ENCODE measurements around the gene PROC. TPM values are rescaled to one million over a fixed set of nuclear protein-coding genes. Genes with fewer than 3 reads are reported as not detected.

PROC gene
- total and polyA plus RNA-seq, 2 of the 4 experiments (the other 2 are of a cell fraction), result 0.07 TPM; not detected in 1

DNA sequence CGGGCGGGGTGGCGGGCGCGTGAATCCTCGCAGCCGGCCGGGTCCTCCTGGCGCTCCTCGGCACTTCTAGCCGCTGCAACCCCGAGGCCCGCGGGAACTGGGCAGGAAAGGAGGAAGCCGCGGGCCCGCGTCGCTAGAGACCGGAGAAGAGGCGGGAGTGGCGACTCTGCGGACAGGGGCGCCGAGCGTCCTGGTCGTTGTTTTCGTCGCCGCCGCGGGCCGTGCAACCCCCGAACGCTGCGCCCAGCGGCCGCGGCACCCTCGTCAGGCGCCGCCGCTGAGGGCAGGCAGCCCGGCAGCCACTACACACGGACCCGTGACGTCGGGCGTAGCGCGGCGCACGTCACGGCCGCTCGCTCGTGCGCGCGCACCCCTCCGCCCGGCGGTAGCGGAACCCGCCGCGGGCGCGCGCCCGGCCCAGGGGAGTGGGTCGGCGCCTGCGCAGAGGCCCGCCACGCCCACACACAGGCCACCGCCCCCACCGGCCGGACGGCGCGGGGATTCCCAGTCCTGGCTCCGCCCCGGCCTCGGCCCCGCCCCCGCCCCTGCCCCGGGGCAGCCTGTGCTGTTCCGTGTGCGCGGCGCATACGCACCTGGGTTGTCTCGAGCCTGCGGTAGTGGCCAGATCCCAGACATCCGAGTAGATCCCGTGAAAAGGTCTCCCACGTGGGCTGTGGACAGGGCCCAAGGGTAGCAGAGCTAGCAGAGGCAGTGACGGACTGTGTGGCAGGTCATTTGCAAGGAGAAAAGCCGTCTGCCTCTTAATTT is 30.4 kb upstream of the PROC start, which contains the start of gene MAP3K2:
TSS of gene MAP3K2 (minus strand) at position 321 of the 768 bp plus-strand sequence. CDS start 44,846 bp downstream, outside the sequence.
- WGBS, 2 experiments (ENCODE audit: extremely low coverage in 2 of 2, insufficient read length in 1 of 2), result 1% methylated on average over 46 of the region's 100 CpGs; no CpG with 5 or more reads in 1 of the 2 experiments
- Histone ChIP-seq H3K14ac (replicated peaks; ENCODE audit: low read depth, low read length) (peak within 1 kb of the TSS; percentile 99), H3K18ac (ENCODE audit: low read depth, low read length) (peak within 1 kb of the TSS; percentile 68), H2AFZ (replicated peaks; ENCODE audit: low read length, poor library complexity) (peak within 1 kb of the TSS; percentile 99), H3K4me1 (ENCODE audit: control insufficient read depth, insufficient read depth, low read length) (peaks cover 5% of the 10 kb centered on the region), H3K4ac (ENCODE audit: low read depth, low read length) (peak within 1 kb of the TSS; percentile 98), H2AK5ac (ENCODE audit: low read depth, low read length) (peak within 1 kb of the TSS; percentile 78), H3K79me1 (ENCODE audit: low read depth in 1 of 2, low read length in 2 of 2) (peaks cover 9 to 28% of the 10 kb centered on the region in 2 experiments; a peak in 2 of 4 replicates), H3K9me1 (ENCODE audit: insufficient read depth, low read length) (peaks cover 4% of the 10 kb centered on the region; the same call in 1 of the 2 replicates), H3K27ac (ENCODE audit: insufficient read depth, low read length) (peak within 1 kb of the TSS; percentile 95), H3K36me3 (ENCODE audit: control insufficient read depth, insufficient read depth, low read length) (no peaks in the 10 kb centered on the region), H4K91ac (ENCODE audit: insufficient read depth, low read depth, low read length) (peak within 1 kb of the TSS; percentile 85), H4K20me1 (ENCODE audit: insufficient read depth, low read length) (peaks cover 35% of the 10 kb centered on the region), H3K56ac (ENCODE audit: extremely low read depth, insufficient read depth, low read length) (peak within 1 kb of the TSS; percentile 88), H2BK20ac (ENCODE audit: low read depth, low read length) (peak within 1 kb of the TSS; percentile 39), H2BK15ac (ENCODE audit: low read depth, low read length) (peak within 1 kb of the TSS; percentile 95; the same call in 2 of the 3 replicates), H2AK9ac (replicated peaks; ENCODE audit: low read depth, low read length, poor library complexity) (peak within 1 kb of the TSS; percentile 99), H4K8ac (ENCODE audit: low read depth in 2 of 2, low read length in 2 of 2) (peak within 1 kb of the TSS; percentile 94 to 98), H2BK120ac (ENCODE audit: low read depth, low read length) (peak within 1 kb of the TSS; percentile 84), H3K27me3 (ENCODE audit: control insufficient read depth, insufficient read depth, low read length) (no peaks in the 10 kb centered on the region), H3K23ac (ENCODE audit: low read depth, low read length) (peak within 1 kb of the TSS; percentile 95), H3K4me2 (ENCODE audit: low read depth, low read length) (peak within 1 kb of the TSS; percentile 99), H4K5ac (ENCODE audit: low read depth, low read length) (peak within 1 kb of the TSS; percentile 93), H3K9ac (ENCODE audit: low read depth, low read length) (peak within 1 kb of the TSS; percentile 95), H3K9me3 (ENCODE audit: control insufficient read depth, insufficient read depth, low read length) (no peaks in the 10 kb centered on the region), H3K4me3 (ENCODE audit: insufficient read depth, low read depth, low read length) (peak within 1 kb of the TSS; percentile 98), H2BK5ac (ENCODE audit: low read depth, low read length, poor library complexity, severe bottlenecking) (peak within 1 kb of the TSS; percentile 94)
- intact Hi-C loops (cut with micrococcal nuclease) (loop anchor here (1.0 to 10.0 kb wide), 2 partner anchors 64 to 87 kb away; no protein-coding TSS in a partner anchor), dilution Hi-C loops (cut with HindIII; ENCODE audit: low sequenced_read_pairs, unreplicated experiment) (no loop called here), in situ Hi-C loops (cut with MboI; ENCODE audit: low sequenced_read_pairs) (no loop called here)
- peak; percentile 90 for DNase-seq
- POLR2A ChIA-PET (ENCODE audit: unreplicated experiment), result interaction anchor here (1.2 kb wide), 1 partner anchor 23 kb away, joined by 3 read pairs; no protein-coding TSS in a partner anchor
- BruUV-seq (replicated peaks), result no TSS peak
- ATAC-seq (ENCODE audit: low read depth), result peak; percentile 92
- CTCF ChIA-PET, result no interaction called here
- TF ChIP-seq MAZ (IDR thresholded peaks at IDR 0.05; ENCODE audit: borderline replicate concordance, low read depth, low read length), result peak; percentile 75; the same call in 1 of the 2 replicates
- TF ChIP-seq, protein P1, sequence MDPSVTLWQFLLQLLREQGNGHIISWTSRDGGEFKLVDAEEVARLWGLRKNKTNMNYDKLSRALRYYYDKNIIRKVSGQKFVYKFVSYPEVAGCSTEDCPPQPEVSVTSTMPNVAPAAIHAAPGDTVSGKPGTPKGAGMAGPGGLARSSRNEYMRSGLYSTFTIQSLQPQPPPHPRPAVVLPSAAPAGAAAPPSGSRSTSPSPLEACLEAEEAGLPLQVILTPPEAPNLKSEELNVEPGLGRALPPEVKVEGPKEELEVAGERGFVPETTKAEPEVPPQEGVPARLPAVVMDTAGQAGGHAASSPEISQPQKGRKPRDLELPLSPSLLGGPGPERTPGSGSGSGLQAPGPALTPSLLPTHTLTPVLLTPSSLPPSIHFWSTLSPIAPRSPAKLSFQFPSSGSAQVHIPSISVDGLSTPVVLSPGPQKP (IDR thresholded peaks at IDR 0.05; ENCODE audit: borderline replicate concordance, low read depth, low read length), result no peak
- no peak; the same call in 1 of the 2 replicates for TF ChIP-seq RAD21 (IDR thresholded peaks at IDR 0.05; ENCODE audit: low read length)
- TF ChIP-seq MXI1 (IDR thresholded peaks at IDR 0.05; ENCODE audit: borderline replicate concordance, low read depth, low read length), result 0 out of 2 replicates have a peak, but pooled peaks have one; percentile 29
- TF ChIP-seq RFX5 (IDR thresholded peaks at IDR 0.05; ENCODE audit: low read depth, low read length), result 0 out of 2 replicates have a peak, but pooled peaks have one; percentile 28
- TF ChIP-seq FOS (IDR thresholded peaks at IDR 0.05; ENCODE audit: low read depth, low read length), result no peak
- TF ChIP-seq MAFK (IDR thresholded peaks at IDR 0.05; ENCODE audit: low read depth, low read length), result no peak
- TF ChIP-seq BHLHE40 (IDR thresholded peaks at IDR 0.05; ENCODE audit: low read depth, low read length), result no peak; the same call in none of the 2 replicates
- peak; percentile 8; the same call in 1 of the 2 replicates for TF ChIP-seq CTCF (conservative IDR thresholded peaks at IDR 0.05; ENCODE audit: low read depth, low read length)
- no peak for TF ChIP-seq NFE2L2 (IDR thresholded peaks at IDR 0.05; ENCODE audit: low read depth, low read length)
- TF ChIP-seq SMC3 (IDR thresholded peaks at IDR 0.05; ENCODE audit: low read depth, low read length), result no peak
- TF ChIP-seq CEBPB (IDR thresholded peaks at IDR 0.05; ENCODE audit: low read depth, low read length), result no peak
- peak; percentile 49 for TF ChIP-seq CHD1 (IDR thresholded peaks at IDR 0.05; ENCODE audit: low read depth, low read length)
- peak; percentile 95 for TF ChIP-seq POLR2A (IDR thresholded peaks at IDR 0.05; ENCODE audit: low read depth, low read length)

All from IMR-90 (cell line).